ENCODE data around the gene MOGAT1.

- TF ChIP-seq, protein P1, sequence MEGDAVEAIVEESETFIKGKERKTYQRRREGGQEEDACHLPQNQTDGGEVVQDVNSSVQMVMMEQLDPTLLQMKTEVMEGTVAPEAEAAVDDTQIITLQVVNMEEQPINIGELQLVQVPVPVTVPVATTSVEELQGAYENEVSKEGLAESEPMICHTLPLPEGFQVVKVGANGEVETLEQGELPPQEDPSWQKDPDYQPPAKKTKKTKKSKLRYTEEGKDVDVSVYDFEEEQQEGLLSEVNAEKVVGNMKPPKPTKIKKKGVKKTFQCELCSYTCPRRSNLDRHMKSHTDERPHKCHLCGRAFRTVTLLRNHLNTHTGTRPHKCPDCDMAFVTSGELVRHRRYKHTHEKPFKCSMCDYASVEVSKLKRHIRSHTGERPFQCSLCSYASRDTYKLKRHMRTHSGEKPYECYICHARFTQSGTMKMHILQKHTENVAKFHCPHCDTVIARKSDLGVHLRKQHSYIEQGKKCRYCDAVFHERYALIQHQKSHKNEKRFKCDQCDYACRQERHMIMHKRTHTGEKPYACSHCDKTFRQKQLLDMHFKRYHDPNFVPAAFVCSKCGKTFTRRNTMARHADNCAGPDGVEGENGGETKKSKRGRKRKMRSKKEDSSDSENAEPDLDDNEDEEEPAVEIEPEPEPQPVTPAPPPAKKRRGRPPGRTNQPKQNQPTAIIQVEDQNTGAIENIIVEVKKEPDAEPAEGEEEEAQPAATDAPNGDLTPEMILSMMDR (IDR thresholded peaks at IDR 0.05), result no peak
- TF ChIP-seq POLR2A (IDR thresholded peaks at IDR 0.05), result no peak
Measured at GRCh38 chr2:222652491-222653255, 18.8 kb upstream of the MOGAT1 start.

Data from lower leg skin (tissue), 3 donors.